Duodenal mucosa (tissue), 2 donors: Measurements from ENCODE around the gene SKIL.
A peak's percentile ranks its signal among the peaks of the same experiment; 100 is the strongest.

Experiments used
- H3K27ac ChIP-seq: one replicate; pipeline ENCODE4 v1.7.0; 2013; ENCODE audit warnings: low read depth, low read length
- H3K27me3 ChIP-seq, 2 donors: one replicate each; pipeline ENCODE4 v1.7.0; 2013; ENCODE audit warnings: low read length in 2 of 2, control low read depth in 1 of 2; ENCODE audit not compliant: insufficient read depth in 2 of 2, control insufficient read depth in 1 of 2
- H3K36me3 ChIP-seq, 2 donors: one replicate each; pipeline ENCODE4 v1.7.0; 2013; ENCODE audit warnings: low read length in 2 of 2, control low read depth in 1 of 2; ENCODE audit not compliant: insufficient read depth in 2 of 2, control insufficient read depth in 1 of 2
- H3K4me1 ChIP-seq, 2 donors: one replicate each; pipeline ENCODE4 v1.7.0; 2013; ENCODE audit warnings: low read length in 2 of 2, control low read depth in 1 of 2; ENCODE audit not compliant: insufficient read depth in 2 of 2, control insufficient read depth in 1 of 2
- H3K4me3 ChIP-seq, 2 donors: one replicate each; pipeline ENCODE4 v1.7.0; 2013; ENCODE audit warnings: low read length in 2 of 2, low read depth in 1 of 2
- H3K9ac ChIP-seq, 2 donors: one replicate each; pipeline ENCODE4 v1.7.0; 2013; ENCODE audit warnings: low read length in 2 of 2, low read depth in 1 of 2
- H3K9me3 ChIP-seq, 2 donors: one replicate each; pipeline ENCODE4 v1.7.0; 2013; ENCODE audit warnings: low read length in 2 of 2, control low read depth in 1 of 2; ENCODE audit not compliant: control insufficient read depth in 1 of 2

SKIL gene

GRCh38 chr3:170357176-170358041, at the start of gene SKIL:
SKIL (plus strand) TSS chr3:170357715; CDS start chr3:170360332, 2,617 bp downstream.
- H3K27me3 ChIP-seq: no peaks in the 10 kb centered on the region
- peak within 1 kb of the TSS; percentile 97 for H3K27ac ChIP-seq
- H3K4me3 ChIP-seq: peak within 1 kb of the TSS; percentile 78 to 79
- H3K4me1 ChIP-seq: peaks cover 24 to 41% of the 10 kb centered on the region in 2 donors
- no peaks in the 10 kb centered on the region for H3K9me3 ChIP-seq
- peaks cover 8 to 12% of the 10 kb centered on the region in 2 donors for H3K36me3 ChIP-seq
- peak within 1 kb of the TSS; percentile 76 to 77 for H3K9ac ChIP-seq

- Histone ChIP-seq H3K9ac (no peak overlapping the region), H3K27ac (no peak overlapping the region), H3K4me1 (no peaks in the 10 kb centered on the region), H3K27me3 (no peaks in the 10 kb centered on the region), H3K4me3 (no peak overlapping the region), H3K9me3 (no peaks in the 10 kb centered on the region), H3K36me3 (no peaks in the 10 kb centered on the region)
Observed at GRCh38 chr3:170309046-170309445, 48.5 kb upstream of the SKIL start.

- Histone ChIP-seq H3K36me3 (no peaks in the 10 kb centered on the region), H3K9me3 (no peaks in the 10 kb centered on the region), H3K27me3 (no peaks in the 10 kb centered on the region), H3K27ac (no peak overlapping the region), H3K4me1 (no peaks in the 10 kb centered on the region), H3K4me3 (no peak overlapping the region), H3K9ac (no peak overlapping the region)
Observed at GRCh38 chr3:170317954-170318353, 39.6 kb upstream of the SKIL start.

GRCh38 chr3:170320461-170321121, 36.9 kb upstream of the SKIL start:
- Histone ChIP-seq H3K27ac (no peak overlapping the region), H3K9ac (no peak overlapping the region), H3K27me3 (no peaks in the 10 kb centered on the region), H3K36me3 (no peaks in the 10 kb centered on the region), H3K9me3 (no peaks in the 10 kb centered on the region), H3K4me1 (no peaks in the 10 kb centered on the region), H3K4me3 (no peak overlapping the region)

GRCh38 chr3:170321321-170322034, 36.0 kb upstream of the SKIL start:
- Histone ChIP-seq H3K4me1 (no peaks in the 10 kb centered on the region), H3K9ac (no peak overlapping the region), H3K36me3 (no peaks in the 10 kb centered on the region), H3K4me3 (no peak overlapping the region), H3K27me3 (no peaks in the 10 kb centered on the region), H3K27ac (no peak overlapping the region), H3K9me3 (no peaks in the 10 kb centered on the region)

GRCh38 chr3:170322566-170323269, 34.8 kb upstream of the SKIL start:
- H3K27ac ChIP-seq: no peak overlapping the region
- no peaks in the 10 kb centered on the region for H3K36me3 ChIP-seq
- no peaks in the 10 kb centered on the region for H3K4me1 ChIP-seq
- H3K27me3 ChIP-seq: no peaks in the 10 kb centered on the region
- no peak overlapping the region for H3K9ac ChIP-seq
- peaks cover 0 to 3% of the 10 kb centered on the region in 2 donors for H3K9me3 ChIP-seq
- no peak overlapping the region for H3K4me3 ChIP-seq

GRCh38 chr3:170323331-170323730, 34.2 kb upstream of the SKIL start:
- H3K27me3 ChIP-seq: no peaks in the 10 kb centered on the region
- no peak overlapping the region for H3K9ac ChIP-seq
- no peak overlapping the region for H3K4me3 ChIP-seq

GRCh38 chr3:170324962-170325361, 32.6 kb upstream of the SKIL start:
- H3K27me3 ChIP-seq: no peaks in the 10 kb centered on the region
- H3K4me1 ChIP-seq: no peaks in the 10 kb centered on the region
- no peak overlapping the region for H3K9ac ChIP-seq
- peaks cover 0 to 3% of the 10 kb centered on the region in 2 donors for H3K9me3 ChIP-seq
- no peaks in the 10 kb centered on the region for H3K36me3 ChIP-seq
- no peak overlapping the region for H3K4me3 ChIP-seq
- no peak overlapping the region for H3K27ac ChIP-seq

More at GRCh38 chr3:170323331-170323730, 34.2 kb upstream of the SKIL start:
- Histone ChIP-seq H3K27ac (no peak overlapping the region), H3K9me3 (peaks cover 0 to 3% of the 10 kb centered on the region in 2 donors), H3K36me3 (no peaks in the 10 kb centered on the region), H3K4me1 (no peaks in the 10 kb centered on the region)

GRCh38 chr3:170327040-170327808, 30.3 kb upstream of the SKIL start:
- Histone ChIP-seq H3K27ac (no peak overlapping the region), H3K4me3 (no peak overlapping the region), H3K36me3 (no peaks in the 10 kb centered on the region), H3K27me3 (no peaks in the 10 kb centered on the region), H3K9me3 (peaks cover 0 to 3% of the 10 kb centered on the region in 2 donors), H3K9ac (no peak overlapping the region), H3K4me1 (peaks cover 8 to 14% of the 10 kb centered on the region in 2 donors)
